UCSD-AML1 (cell line): ENCODE measurements around the gene SDE2.
A peak's percentile ranks its signal among the peaks of the same experiment; 100 is the strongest.

Experiments
- DNase-seq: peaks from one replicate; lab custom pipeline; 2025; ENCODE audit not compliant: unreplicated experiment; lab: John Stamatoyannopoulos, UW

The SDE2 gene

DNA sequence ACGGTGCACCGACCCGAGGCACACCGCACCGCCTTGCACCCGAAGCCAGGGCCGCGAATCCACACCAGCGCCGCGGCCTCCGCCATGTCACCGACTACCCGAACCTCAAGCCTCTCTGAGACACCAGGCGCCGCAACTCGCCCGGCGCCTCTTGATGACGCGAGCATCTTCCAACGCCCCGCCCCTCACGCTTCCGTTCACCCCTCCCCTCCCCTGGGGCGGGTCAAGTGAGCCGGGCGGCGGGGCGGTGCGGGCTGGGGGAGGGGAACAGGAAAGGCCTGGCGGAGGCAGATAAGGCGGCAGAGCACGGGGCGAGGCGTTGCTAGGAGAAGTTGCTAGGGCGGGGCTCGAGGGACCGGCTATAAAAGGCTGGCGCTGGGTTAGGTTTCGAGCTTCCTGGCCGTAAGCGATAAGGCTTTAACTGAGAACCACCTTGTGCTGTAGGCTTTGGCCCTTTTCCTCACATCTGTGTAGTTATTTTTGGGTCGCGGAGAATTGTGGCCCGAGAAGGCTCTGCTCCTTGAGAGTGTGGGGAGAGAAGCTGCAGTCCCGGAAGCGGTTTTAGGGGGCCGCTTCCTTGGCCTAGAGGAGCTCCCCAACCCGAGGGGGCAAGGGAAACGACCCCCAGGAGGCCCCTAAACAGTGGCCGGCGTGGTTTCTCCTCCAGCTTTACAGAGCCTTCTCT, at the start of gene SDE2:
Gene SDE2 (minus strand): TSS at position 117 of the 685 bp plus-strand sequence. CDS start 31 bp downstream, at position 86.
- peak; percentile 100 for DNase-seq

DNA sequence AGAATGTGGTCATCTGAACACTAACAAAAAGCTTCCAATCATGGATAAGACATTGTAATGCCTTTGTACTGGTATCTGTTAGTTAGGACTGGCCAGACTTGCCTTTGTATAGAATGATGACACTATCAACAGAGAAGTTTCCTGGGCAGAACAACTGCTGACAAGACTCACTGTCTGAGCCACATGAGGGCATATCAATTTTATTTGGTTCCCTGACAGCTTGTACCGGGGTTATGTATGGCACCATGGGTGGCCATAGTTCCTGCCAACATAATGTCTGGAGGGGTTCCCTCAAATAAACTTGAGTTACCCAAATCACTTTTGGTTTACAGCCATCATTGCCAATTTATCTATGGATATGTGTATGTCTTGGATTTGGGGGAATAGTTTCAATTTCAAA, 49.7 kb upstream of the SDE2 start:
- no peak for DNase-seq

GRCh38 chr1:226047495-226047894, 48.4 kb upstream of the SDE2 start:
- DNase-seq, result no peak

DNA sequence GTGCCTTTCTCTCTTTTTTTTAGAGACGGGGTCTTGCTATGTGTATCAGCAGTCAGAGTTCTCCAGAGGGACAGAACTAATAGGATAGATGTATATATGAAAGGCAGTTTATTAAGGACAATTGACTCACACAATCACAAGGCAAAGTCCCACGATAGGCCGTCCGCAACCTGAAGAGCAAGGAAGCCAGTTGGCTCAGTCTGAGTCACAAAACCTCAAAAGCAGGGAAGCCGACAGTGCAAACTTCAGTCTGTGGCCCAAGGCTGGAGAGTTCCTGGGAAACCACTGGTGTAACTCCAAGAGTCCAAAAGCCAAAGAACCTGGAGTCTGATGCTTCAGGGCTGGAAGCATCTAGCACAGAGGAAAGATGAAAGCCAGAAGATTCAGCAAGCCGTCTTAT, 47.1 kb upstream of the SDE2 start:
- no peak for DNase-seq

DNA sequence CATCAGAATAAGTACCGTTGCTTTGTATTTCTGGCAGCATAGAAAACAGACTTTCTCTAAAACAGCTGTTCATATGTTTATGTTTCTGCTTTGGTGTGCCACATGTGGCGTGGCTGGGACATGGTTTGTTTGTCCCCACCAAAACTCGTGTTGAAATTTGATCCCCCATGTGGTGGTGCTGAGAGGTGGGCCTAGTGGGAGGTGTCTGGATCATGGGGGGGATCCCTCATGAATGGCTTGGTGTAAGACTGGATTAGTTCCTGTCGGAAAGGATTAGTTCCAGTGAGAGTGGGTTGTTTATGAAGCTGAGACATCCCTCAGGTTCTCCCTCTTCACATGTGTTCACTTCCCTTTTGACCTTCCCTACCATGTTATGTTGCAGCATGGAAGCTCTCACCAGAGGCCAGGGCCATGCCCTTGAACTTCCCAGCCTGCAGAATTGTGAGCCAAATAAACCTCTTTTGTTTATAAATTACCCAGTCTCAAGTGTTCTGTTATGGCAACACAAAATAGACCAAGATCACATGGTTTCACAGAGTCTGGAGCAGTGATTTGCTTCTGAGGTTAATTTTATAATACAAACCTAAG, 45.5 kb upstream of the SDE2 start:
- DNase-seq, result no peak

DNA sequence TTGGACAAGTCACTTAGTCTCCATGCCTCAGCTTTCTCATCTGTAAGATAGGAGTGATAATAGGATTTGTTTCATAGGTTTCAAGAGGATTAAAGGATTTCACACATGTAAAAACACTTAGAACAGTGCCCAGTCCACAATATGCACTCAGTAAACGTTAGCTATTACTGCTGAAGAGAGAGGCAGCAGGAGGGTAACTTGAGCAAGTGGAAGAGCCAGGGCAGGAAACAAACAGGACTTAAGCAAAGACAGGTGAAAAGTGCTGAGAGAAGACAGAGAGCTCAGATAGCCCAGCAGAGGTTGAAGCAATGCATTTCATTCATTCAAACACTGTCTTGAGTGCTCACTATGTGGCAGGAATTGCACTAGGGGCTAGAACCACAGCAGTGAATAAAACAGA, 42.3 kb upstream of the SDE2 start:
- no peak for DNase-seq

- no peak for DNase-seq
These were observed 39.5 kb upstream of the SDE2 start for GRCh38 chr1:226038661-226039060.

DNA sequence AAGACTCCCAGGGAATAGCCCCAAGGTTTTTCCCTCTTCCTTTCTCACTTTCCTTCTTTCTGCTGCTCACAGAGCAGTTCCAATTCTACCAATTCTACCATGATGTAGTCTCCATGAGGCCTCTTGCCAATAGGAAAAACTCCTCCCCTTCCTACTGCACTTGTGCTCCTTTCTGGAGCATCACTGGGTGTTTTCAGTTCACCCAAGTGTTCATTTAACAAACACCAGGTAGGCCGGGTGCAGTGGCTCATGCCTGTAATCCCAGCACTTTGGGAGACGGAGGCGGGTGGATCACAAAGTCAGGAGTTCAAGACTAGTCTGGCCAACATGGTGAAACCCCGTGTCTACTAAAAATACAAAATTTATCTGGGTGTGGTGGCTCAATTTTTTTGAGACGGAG, 36.8 kb upstream of the SDE2 start:
- no peak for DNase-seq

DNA sequence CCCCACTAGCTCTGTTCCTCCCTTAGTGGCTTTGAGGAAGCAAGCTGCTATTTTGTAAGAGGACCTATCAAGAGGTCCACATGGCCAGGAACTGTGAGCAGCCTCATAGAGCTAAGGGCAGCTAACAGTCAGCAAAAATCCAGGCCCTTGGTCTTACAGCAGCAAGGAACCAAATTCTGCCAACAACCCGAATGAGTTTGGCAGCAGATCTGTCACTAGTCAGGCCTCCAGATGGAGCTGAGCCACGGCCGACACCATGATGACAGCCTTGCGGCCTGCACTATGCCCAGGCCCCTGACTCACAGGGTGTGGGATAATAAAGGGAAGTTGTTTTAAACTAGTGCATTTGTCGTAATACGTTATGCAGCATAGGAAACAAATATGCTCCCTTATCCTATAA, 35.3 kb upstream of the SDE2 start:
- peak; percentile 85 for DNase-seq

DNA sequence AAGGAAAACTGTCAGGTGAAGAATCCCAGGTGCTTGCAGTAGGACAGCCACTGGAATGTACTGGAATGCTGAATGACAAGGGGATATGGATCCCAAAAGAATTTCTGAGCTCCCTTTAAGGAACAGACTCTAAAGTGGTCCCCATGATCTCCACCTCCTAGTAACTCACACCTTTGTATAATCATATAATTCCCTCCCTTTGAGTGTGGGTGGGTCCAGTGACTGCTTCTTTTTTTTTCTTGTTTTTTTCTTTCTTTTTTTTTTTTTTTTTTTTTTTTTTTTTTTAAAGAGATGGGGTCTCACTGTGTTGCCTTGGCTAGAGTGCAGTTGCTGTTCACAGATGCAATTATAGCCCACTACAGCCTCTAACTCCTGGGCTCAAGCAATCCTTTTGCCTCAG, 34.8 kb upstream of the SDE2 start:
- DNase-seq, result no peak

- no peak for DNase-seq
These were observed 34.4 kb upstream of the SDE2 start for GRCh38 chr1:226033582-226033981.

DNA sequence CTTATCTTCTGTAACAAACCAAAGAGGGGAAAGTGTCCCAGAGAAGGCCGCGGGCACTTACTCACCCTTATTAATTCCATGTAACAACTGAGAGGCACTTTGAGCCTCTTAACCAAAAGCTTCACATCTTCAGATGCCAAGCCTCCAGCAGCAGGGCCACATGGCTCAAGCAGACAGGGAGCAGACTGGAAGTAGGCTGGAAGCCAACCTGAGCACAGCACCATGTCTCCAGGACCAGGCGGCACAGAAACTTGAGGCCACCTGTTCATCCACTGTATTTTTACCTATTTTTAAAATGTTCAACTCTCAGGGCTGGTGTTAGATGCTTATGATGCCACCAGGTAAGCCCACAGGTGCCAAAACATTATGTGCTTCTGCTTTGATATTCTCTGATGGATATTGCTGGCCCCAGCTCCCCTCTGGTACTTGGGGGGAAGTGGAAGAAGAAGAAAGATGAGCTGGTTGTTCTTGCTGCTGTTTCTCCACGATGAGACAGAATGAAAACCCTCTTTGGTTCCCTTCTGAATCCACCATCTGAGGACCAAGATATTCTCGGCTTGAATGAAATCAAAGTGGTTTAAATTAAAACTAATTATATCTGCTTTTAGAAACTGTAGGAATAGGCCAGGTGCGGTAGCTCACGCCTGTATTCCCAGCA, 30.6 kb upstream of the SDE2 start:
- no peak for DNase-seq

DNA sequence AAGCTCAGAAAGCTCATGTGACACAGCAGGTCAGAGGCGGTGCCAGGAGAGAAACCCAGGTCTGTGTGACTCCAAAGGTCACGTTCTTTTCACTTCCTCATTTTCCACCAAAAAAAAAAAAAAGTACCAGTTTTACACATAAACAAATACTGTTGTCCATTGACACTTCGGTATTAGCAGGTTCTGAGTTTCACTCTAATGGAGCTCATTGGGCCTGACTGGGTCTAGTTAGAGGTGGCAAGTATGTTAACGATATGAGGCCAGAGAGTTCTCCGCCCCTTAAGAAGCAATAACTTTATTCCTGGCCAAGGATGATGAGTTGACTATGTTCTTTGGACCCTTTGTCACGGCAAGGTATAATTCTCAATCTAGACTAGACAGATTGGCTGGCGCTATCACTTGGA, 30.0 kb upstream of the SDE2 start:
- peak; percentile 25 for DNase-seq

DNA sequence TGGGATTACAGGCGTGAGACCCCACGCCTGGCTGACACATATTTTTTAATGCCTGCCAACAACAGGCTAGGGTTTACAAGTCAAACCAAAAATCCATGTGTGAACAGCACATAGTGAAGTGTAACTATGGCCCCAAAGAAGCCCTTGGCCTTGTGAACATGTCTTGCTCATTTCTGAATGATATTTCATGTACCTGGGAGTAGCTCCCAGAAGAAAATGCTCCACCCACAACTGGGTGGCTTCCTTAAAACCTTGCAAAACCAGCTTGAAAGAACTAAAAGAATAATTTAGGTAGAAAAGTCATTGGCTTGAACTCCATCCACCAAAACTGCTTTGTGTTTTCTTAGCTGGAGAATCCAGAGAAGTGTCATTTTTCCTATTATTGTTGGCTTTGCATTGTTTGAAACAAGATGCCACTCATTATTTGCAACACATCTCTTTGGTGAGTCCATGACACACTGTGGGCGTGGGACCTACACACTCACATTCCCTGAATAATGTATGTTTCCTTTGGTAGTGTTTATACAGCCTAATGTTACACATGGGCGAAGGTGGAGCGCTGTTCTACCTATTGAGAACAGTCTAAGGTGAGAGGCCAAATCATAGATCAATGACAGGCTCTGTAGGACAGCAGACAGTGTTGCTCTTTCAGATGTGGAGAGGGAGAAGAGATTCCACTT, 28.5 kb upstream of the SDE2 start:
- no peak for DNase-seq

- DNase-seq, result no peak
These were observed 27.7 kb upstream of the SDE2 start for GRCh38 chr1:226026833-226027232.

- DNase-seq, result no peak
These were observed 24.6 kb upstream of the SDE2 start for GRCh38 chr1:226023735-226024134.

DNA sequence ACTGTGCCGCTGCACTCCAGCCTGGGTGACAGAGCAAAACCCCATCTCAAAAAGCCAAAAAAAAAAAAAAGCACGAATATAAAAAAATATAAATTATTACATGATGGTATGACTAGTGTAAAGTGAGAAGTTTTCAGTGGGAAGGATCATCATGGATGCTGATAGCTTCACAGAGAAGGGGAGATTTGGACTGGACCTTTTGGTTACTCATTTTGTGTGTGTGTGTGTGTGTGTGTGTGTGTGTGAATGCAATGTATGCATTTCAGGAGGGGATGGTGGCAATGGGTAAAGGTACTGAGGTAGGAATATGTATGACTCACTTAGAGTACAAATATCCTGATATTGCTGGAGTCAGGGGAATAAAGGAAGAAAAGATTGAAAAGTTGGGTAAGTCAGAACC, 22.7 kb upstream of the SDE2 start:
- no peak for DNase-seq

- no peak for DNase-seq
These were observed 22.3 kb upstream of the SDE2 start for GRCh38 chr1:226021401-226021800.

GRCh38 chr1:226019572-226019971, 20.4 kb upstream of the SDE2 start:
- DNase-seq, result no peak

DNA sequence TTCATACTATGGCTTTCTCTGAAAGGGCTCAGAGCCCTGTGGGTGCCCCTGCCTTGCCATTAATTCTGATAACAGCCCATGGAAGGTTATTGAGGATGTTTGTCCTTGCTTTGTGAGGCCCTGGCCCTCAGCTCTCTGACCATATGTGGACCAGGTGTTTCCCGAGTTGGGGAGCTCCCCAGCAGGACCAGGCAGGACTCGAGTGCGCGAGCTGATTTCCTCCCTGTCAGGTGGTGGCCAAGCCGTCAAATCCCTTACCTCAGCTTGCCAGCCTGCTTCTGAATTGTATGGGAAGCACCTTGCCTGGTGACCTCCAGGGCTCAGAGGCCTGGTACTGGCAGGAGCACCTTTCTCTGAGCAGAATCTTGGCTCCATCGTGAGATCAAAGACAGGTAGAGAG, 17.9 kb upstream of the SDE2 start:
- DNase-seq, result peak; percentile 45

DNA sequence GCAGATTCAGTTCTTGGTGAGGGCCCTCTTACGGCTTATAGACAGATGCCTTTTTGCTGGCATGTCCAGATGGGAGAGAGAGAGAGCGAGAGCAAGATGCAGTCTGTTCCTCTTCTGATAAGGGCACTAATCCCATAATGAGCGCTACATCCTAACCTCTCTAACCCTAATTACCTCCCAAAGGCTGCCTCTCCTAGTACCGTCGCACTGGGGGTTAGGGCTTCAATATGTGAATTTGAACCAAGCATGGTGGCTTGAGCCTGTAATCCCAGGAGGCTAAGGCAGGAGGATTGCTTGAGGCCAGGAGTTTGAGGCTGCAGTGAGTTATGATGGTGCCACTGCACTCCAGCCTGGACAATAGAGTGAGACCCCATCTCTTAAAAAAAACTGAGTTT, 10.5 kb upstream of the SDE2 start:
- no peak for DNase-seq
